Stimulated activated naive B cell treated with anti-CD40 and anti-IgM and Interleukin-4, amounts not matched to agents 10 μg/mL and 1 μg/mL and 100 μg/mL, for 72 hours (primary cell): ENCODE results near the gene ULK3.
A peak's percentile ranks its signal among the peaks of the same experiment; 100 is the strongest.

Experiments used
- ATAC-seq, 2 donors: fragments of 150-1000 bp; cut with Tn5 transposase; replicated peaks; 2 replicates each; pipeline ENCODE4 v1.10.0; 2021; ENCODE audit warnings: moderate library complexity in 1 of 2
- DNase-seq: peaks from one replicate; pipeline ENCODE4 v3.0.0; 2021
- H3K27ac Mint-ChIP-seq: one replicate; pipeline ENCODE4 v1.8.0; 2022; ENCODE audit warnings: mild to moderate bottlenecking, mixed read lengths
- H3K27me3 Mint-ChIP-seq, 2 donors: one replicate each; pipeline ENCODE4 v1.8.0; 2022; ENCODE audit warnings: mixed read lengths in 2 of 2
- H3K36me3 Mint-ChIP-seq, 2 donors: one replicate each; pipeline ENCODE4 v1.8.0; 2022; ENCODE audit warnings: mixed read lengths in 2 of 2, mild to moderate bottlenecking in 1 of 2
- H3K4me1 Mint-ChIP-seq, 2 donors: one replicate each; pipeline ENCODE4 v1.8.0; 2022; ENCODE audit warnings: mixed read lengths in 2 of 2, mild to moderate bottlenecking in 1 of 2
- H3K4me3 Mint-ChIP-seq, 2 donors: one replicate each; pipeline ENCODE4 v1.8.0; 2022; ENCODE audit warnings: mild to moderate bottlenecking in 2 of 2, mixed read lengths in 2 of 2, moderate library complexity in 1 of 2
- H3K9me3 Mint-ChIP-seq, 2 donors: one replicate each; pipeline ENCODE4 v1.8.0; 2022; ENCODE audit warnings: mixed read lengths in 2 of 2, mild to moderate bottlenecking in 1 of 2

ULK3 gene

DNA sequence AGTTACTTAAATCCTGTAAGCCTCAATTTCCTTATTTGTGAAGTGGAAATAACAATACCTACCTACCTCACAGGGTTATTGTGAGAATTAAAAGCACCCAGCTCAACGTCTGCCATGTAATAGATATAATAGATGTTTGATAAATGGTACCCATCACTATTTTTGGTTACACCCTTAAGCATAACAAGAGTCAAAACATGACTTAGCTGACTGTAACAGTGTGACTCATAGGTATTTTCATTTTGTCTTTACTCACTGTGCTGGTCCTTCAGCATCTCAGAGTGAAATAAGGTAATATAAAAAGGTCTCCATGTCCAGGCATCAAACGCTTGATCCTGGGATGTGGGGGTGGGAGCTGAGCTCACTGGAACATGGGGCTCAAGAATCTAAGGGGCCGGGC is 13.5 kb downstream of the ULK3 start:
- Mint-ChIP-seq H3K9me3 (no peaks in the 10 kb centered on the region), H3K4me1 (peaks cover 23 to 31% of the 10 kb centered on the region in 2 donors), H3K36me3 (no peaks in the 10 kb centered on the region), H3K27me3 (peaks cover 44% of the 10 kb centered on the region in 2 donors), H3K27ac (no peak overlapping the region), H3K4me3 (no peak overlapping the region)
- peak in 1 of 2 donors; percentile 36 for ATAC-seq
- DNase-seq: no peak

DNA sequence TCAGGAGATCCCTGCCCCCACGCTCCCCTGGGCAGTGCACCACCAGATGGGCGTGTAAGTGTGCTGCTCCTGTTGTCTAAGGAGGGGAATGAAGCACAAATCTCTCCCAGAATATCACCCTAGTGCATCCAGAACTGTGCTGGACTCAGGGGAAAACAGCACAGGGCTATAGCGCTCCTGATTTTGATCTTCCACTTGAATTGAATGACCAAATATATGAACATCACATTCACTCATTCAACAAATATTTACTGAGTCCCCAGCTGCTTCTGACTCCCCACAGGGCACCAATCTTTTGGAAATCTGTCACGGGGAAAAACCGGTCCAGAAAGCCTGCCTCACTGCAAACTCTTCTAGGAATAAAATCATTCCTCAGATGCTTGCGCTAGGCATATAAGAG is 14.1 kb downstream of the ULK3 start:
- H3K27ac Mint-ChIP-seq: no peak overlapping the region
- no peak overlapping the region for H3K4me3 Mint-ChIP-seq
- ATAC-seq (no peak), DNase-seq (no peak)
- peaks cover 50 to 51% of the 10 kb centered on the region in 2 donors for H3K27me3 Mint-ChIP-seq
- peaks cover 18 to 25% of the 10 kb centered on the region in 2 donors for H3K4me1 Mint-ChIP-seq
- H3K36me3 Mint-ChIP-seq: no peaks in the 10 kb centered on the region
- no peaks in the 10 kb centered on the region for H3K9me3 Mint-ChIP-seq

DNA sequence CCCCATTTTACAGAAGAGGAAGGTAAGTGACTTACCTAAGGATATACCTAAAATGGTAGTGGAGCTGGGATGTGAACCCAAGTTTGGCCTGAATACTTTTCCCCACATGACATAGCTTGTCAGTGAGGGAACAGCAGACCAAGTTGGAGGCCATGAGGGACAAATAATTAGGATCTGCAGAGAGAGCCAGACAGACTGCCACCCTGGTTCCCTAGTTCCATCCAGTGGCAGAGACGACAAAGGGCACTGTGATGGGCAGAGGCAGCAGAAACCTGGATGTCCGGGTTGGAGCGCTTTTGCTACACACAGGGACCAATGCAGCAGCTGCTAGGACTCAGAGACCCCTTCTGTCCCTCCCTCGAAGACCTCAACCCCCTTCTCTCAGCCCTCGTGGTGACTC is 15.3 kb downstream of the ULK3 start:
- Mint-ChIP-seq H3K27me3 (peaks cover 52 to 56% of the 10 kb centered on the region in 2 donors), H3K4me3 (no peak overlapping the region), H3K27ac (no peak overlapping the region), H3K4me1 (peaks cover 10 to 18% of the 10 kb centered on the region in 2 donors), H3K36me3 (no peaks in the 10 kb centered on the region), H3K9me3 (no peaks in the 10 kb centered on the region)
- DNase-seq (no peak), ATAC-seq (no peak)

DNA sequence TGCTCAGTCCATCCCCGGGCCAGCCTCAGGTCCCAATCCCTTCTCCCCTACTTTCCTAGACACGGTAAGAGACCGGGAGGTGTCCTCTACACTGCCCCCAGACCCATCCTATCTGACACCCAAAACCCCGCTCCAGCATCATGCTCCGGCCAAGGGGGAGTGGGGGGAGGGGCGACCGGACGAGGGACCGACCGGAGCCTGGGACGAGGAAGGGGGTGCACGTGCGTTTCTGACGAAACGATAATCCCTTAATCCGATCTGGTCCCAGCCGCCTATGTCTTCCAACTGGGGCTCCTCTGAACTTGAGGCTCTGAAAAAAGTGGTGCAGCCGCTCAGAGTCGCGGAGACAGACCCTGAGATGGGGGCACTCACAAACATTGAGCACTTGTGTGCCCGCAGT is 16.0 kb downstream of the ULK3 start:
- no peak for ATAC-seq
- Mint-ChIP-seq H3K27me3 (peaks cover 52 to 56% of the 10 kb centered on the region in 2 donors), H3K9me3 (no peaks in the 10 kb centered on the region), H3K27ac (no peak overlapping the region), H3K4me3 (no peak overlapping the region), H3K36me3 (no peaks in the 10 kb centered on the region), H3K4me1 (peaks cover 9 to 16% of the 10 kb centered on the region in 2 donors)
- DNase-seq: no peak

DNA sequence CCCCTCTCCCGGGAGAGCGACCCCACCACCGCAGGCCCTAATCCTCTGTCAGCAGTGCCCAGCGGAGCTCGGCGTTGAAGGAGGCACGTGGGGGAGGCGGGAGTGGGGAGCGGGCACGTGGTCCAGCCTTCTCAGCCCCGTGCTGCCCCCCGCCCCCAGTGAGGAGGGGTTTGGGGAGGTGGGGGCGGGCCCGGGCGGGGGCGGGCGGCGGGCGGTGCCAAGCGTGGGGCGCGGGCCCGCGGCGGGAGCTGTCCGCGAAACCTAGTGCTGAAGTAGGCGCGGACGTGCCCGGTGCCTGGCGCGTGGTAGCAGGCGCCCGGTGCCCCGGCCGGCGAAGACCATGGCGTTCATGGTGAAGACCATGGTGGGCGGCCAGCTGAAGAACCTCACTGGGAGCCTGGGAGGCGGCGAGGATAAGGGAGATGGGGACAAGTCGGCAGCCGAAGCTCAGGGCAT is 16.6 kb downstream of the ULK3 start, which contains the start of gene CPLX3:
CPLX3 (plus strand) TSS at position 264 of the 456 bp plus-strand sequence; CDS start at position 341, 77 bp downstream.
- Mint-ChIP-seq H3K4me3 (no peak within 1 kb of the TSS), H3K27me3 (peaks cover 52 to 56% of the 10 kb centered on the region in 2 donors), H3K9me3 (no peaks in the 10 kb centered on the region), H3K4me1 (peaks cover 15 to 21% of the 10 kb centered on the region in 2 donors), H3K36me3 (no peaks in the 10 kb centered on the region), H3K27ac (no peak within 1 kb of the TSS)
- ATAC-seq: peak; percentile 38 to 54
- no peak for DNase-seq

DNA sequence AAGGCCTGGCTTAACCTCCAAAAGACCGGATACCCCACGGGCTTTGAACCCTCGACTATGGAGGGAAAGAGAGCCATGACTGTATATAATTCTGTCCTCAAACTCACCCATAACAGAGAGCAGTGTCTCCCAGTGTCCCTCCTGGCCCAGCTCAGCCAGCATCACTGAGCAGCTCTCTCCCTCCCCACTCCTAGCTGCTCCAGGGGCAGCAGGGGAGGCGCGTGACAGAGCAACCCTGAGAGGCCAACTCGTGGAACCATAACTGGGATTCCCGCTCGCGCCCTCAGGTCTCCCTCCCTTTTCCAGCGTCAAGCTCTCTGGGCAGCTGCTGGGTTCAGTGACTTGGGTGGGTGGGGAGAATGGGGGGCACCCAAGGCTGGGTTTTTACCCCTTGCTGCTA is 17.1 kb downstream of the ULK3 start:
- no peak for ATAC-seq
- DNase-seq: no peak
- H3K4me3 Mint-ChIP-seq: no peak overlapping the region
- no peaks in the 10 kb centered on the region for H3K9me3 Mint-ChIP-seq
- peaks cover 20 to 26% of the 10 kb centered on the region in 2 donors for H3K4me1 Mint-ChIP-seq
- peaks cover 52% of the 10 kb centered on the region in 2 donors for H3K27me3 Mint-ChIP-seq
- no peaks in the 10 kb centered on the region for H3K36me3 Mint-ChIP-seq
- H3K27ac Mint-ChIP-seq: no peak overlapping the region

GRCh38 chr15:74824976-74825375 is 18.0 kb downstream of the ULK3 start:
- DNase-seq: no peak
- Mint-ChIP-seq H3K36me3 (no peaks in the 10 kb centered on the region), H3K4me1 (peaks cover 26 to 35% of the 10 kb centered on the region in 2 donors), H3K4me3 (no peak overlapping the region), H3K9me3 (no peaks in the 10 kb centered on the region), H3K27ac (no peak overlapping the region), H3K27me3 (peaks cover 47 to 54% of the 10 kb centered on the region in 2 donors)
- no peak for ATAC-seq

GRCh38 chr15:74823324-74823723 is 19.6 kb downstream of the ULK3 start:
- DNase-seq (no peak), ATAC-seq (no peak)
- no peaks in the 10 kb centered on the region for H3K9me3 Mint-ChIP-seq
- H3K27ac Mint-ChIP-seq: no peak overlapping the region
- H3K4me3 Mint-ChIP-seq: no peak overlapping the region
- peaks cover 39 to 51% of the 10 kb centered on the region in 2 donors for H3K4me1 Mint-ChIP-seq
- H3K27me3 Mint-ChIP-seq: peaks cover 40 to 56% of the 10 kb centered on the region in 2 donors
- no peaks in the 10 kb centered on the region for H3K36me3 Mint-ChIP-seq

- Mint-ChIP-seq H3K9me3 (no peaks in the 10 kb centered on the region), H3K36me3 (no peaks in the 10 kb centered on the region), H3K27me3 (peaks cover 33 to 52% of the 10 kb centered on the region in 2 donors), H3K4me1 (peaks cover 40 to 51% of the 10 kb centered on the region in 2 donors), H3K27ac (no peak overlapping the region), H3K4me3 (no peak overlapping the region)
- ATAC-seq (no peak), DNase-seq (no peak)
Observed at GRCh38 chr15:74822233-74822632, 20.7 kb downstream of the ULK3 start.

- Mint-ChIP-seq H3K9me3 (no peaks in the 10 kb centered on the region), H3K27ac (no peak overlapping the region), H3K4me3 (no peak overlapping the region), H3K27me3 (peaks cover 32 to 52% of the 10 kb centered on the region in 2 donors), H3K4me1 (peaks cover 40 to 51% of the 10 kb centered on the region in 2 donors), H3K36me3 (no peaks in the 10 kb centered on the region)
- no peak for DNase-seq
- no peak for ATAC-seq
Observed at GRCh38 chr15:74821790-74822158, 21.2 kb downstream of the ULK3 start.

DNA sequence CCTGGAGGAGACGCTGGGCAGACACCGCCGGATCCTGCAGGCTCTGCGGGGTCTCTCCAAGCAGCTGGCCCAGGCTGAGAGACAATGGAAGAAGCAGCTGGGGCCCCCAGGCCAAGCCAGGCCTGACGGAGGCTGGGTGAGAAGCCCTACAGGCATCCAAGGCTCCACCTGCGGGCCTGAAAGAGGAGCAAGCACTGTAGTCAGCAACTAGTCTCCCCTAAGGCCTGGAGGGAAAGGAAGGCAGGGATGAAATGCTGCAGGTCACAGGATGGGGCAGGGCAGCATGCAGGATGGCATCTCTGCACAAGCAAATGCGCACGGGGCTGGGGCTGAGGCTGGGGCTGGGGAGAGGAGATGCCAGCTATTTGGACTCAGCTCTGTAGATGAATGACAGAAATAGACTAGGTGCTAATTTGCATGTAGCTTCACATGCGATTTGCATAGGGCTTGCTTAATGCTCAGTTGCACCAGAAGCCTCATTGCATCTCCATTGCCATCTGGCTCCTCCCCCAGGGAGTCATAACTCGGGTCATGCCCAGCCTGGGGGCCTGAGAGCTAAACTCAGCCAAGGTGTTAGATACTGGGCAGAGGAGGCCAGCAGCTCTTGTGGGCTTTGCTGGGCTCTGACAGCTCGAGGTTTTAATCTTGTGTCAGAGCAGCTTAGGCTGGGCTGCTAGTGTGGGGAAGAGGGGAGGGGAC is 21.7 kb downstream of the ULK3 start:
- DNase-seq (peak; percentile 43), ATAC-seq (peak; percentile 92)
- H3K4me3 Mint-ChIP-seq: peak overlapping the region in 1 of 2 donors; percentile 39
- no peaks in the 10 kb centered on the region for H3K9me3 Mint-ChIP-seq
- H3K36me3 Mint-ChIP-seq: no peaks in the 10 kb centered on the region
- H3K4me1 Mint-ChIP-seq: peaks cover 38 to 45% of the 10 kb centered on the region in 2 donors
- H3K27me3 Mint-ChIP-seq: peaks cover 28 to 49% of the 10 kb centered on the region in 2 donors
- H3K27ac Mint-ChIP-seq: no peak overlapping the region

DNA sequence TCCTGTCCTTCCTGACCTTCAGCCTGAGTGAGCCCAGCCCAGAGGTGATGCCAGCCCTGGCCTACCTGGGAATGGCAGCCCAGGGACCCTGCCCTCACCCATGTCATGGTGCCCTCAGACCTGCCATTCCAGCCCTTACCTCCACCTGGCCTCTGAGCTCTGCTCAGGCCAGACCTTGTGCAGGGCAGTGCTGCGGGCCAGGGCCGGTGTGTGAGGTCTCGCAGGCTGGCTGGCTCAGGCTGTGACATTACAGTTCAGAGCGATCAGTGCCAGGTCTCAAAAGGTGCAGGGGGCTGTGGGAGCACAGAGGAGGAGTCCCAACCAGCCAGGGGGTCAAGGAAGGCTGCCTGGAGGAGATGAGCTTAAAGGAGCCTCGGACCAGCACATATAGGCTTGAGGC is 22.9 kb downstream of the ULK3 start:
- peaks cover 23 to 42% of the 10 kb centered on the region in 2 donors for H3K27me3 Mint-ChIP-seq
- no peaks in the 10 kb centered on the region for H3K9me3 Mint-ChIP-seq
- no peak overlapping the region for H3K4me3 Mint-ChIP-seq
- no peaks in the 10 kb centered on the region for H3K36me3 Mint-ChIP-seq
- ATAC-seq (no peak), DNase-seq (no peak)
- no peak overlapping the region for H3K27ac Mint-ChIP-seq
- H3K4me1 Mint-ChIP-seq: peaks cover 41 to 45% of the 10 kb centered on the region in 2 donors

DNA sequence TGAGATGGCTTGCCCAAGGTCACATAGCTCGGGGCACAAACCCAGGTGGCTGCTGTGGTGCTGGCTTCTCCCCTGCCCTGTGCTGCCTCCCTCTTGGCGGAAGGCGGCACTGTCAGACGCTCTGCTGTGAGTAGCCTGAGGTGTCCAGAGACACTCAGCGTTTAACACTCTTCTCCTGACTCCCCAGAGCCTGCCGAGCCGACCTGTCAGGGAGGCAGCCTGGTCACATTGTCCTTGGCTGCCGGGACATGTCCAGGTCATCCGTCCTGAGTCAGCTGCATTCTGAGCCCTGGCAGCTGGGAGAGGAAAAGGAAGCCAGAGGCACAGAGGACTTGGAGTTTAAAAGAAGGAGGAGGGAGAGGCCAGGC is 25.6 kb downstream of the ULK3 start:
- Mint-ChIP-seq H3K4me1 (peaks cover 39 to 41% of the 10 kb centered on the region in 2 donors), H3K36me3 (no peaks in the 10 kb centered on the region), H3K27me3 (peaks cover 8 to 24% of the 10 kb centered on the region in 2 donors), H3K4me3 (no peak overlapping the region), H3K27ac (no peak overlapping the region), H3K9me3 (no peaks in the 10 kb centered on the region)
- ATAC-seq (no peak), DNase-seq (no peak)

DNA sequence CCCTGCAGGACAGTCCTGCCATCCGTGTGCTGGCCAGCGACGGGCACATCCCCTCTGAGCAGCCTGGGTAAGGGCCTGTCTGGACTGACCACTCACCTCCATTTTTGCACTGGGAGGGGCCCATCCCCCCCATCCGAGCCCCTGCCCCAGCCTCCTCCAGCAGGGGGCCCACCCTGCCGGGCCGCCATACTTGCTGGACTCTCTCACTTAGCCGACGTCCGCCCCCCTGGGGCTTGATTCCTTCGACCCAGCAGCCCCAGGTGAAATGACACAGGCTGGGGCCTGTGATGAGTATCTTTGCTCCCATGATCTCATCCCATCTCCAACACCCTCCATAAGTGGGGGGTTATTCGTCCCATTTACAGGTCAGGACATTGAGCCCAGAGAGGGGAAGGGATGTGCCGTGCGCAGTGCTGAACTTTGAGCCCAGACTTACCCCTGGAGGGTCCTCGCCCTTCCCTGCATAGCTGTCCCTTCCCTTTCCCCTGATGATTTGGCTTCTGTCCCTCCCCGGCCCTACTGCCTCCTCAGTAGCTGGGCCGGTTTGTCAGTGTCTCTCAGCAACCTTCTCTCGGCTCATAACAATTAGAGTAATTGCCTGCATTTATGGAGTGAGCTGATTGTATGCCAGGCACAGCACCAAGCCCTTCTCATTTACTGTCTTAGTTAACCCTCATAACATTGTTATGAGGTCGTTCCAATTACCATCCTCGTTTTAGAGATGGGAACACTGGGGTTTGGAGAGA is 26.2 kb downstream of the ULK3 start:
- H3K4me1 Mint-ChIP-seq: peaks cover 34 to 39% of the 10 kb centered on the region in 2 donors
- DNase-seq: no peak
- H3K4me3 Mint-ChIP-seq: no peak overlapping the region

DNA sequence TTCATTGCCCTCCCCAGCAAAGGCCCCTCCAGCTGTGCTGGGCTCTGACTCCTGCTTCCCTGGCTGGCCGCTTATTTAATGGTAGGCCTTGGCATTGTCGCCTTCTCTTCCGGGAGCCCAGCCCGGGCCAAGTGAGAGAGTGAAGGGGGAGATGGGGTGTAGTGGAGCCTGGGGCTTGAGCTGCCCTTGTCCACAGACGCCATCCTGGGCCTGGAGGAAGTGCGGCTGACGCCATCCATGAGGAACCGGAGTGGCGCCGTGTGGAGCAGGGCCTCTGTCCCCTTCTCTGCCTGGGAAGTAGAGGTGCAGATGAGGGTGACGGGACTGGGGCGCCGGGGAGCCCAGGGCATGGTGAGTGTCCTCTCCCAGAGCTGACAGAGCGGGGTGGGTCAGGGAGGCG is 27.0 kb downstream of the ULK3 start:
- Mint-ChIP-seq H3K4me3 (no peak overlapping the region), H3K9me3 (no peaks in the 10 kb centered on the region), H3K36me3 (no peaks in the 10 kb centered on the region), H3K27me3 (peaks cover 8 to 24% of the 10 kb centered on the region in 2 donors), H3K27ac (no peak overlapping the region), H3K4me1 (peaks cover 25 to 31% of the 10 kb centered on the region in 2 donors)
- DNase-seq (no peak), ATAC-seq (no peak)

More for the DNA sequence above, 26.2 kb downstream of the ULK3 start:
- H3K9me3 Mint-ChIP-seq: no peaks in the 10 kb centered on the region
- H3K27me3 Mint-ChIP-seq: peaks cover 8 to 24% of the 10 kb centered on the region in 2 donors
- peak overlapping the region; percentile 51 for H3K27ac Mint-ChIP-seq
- H3K36me3 Mint-ChIP-seq: no peaks in the 10 kb centered on the region
- no peak for ATAC-seq
